Aortic smooth muscle cell (primary cell): Measurements from ENCODE around the gene DNAAF2. TPM values are rescaled to one million over a fixed set of nuclear protein-coding genes. Genes with fewer than 3 reads are reported as not detected.

ENCODE experiments used
- total RNA-seq: library from RNA; depleted of rRNA; stranded (reverse); fragments of >200 nt; gene quantifications from 2 replicates; pipeline ENCODE4 v1.2.3, GENCODE V29; 2014

The DNAAF2 gene
- 7.1 and 8.3 TPM in 2 replicates for total RNA-seq

GRCh38 chr14:49634547-49635334, at the start of gene DNAAF2:
Gene DNAAF2, minus strand, starts transcription at chr14:49635244. Its CDS starts 95 bp downstream, at chr14:49635149.

GRCh38 chr14:49620182-49621113, 14.6 kb downstream of the DNAAF2 start, which contains the start of the genes MGAT2 and RPL36AL:
Gene MGAT2, plus strand, starts transcription at chr14:49620799. Its CDS starts 470 bp downstream, at chr14:49621269.
Gene RPL36AL, minus strand, starts transcription at chr14:49620626. Its CDS starts 1,522 bp downstream, at chr14:49619104.

GRCh38 chr14:49598485-49599300, 36.4 kb downstream of the DNAAF2 start, which contains the start of gene LRR1:
Gene LRR1, plus strand, starts transcription at chr14:49598940. Its CDS starts 81 bp downstream, at chr14:49599021.

GRCh38 chr14:49585803-49586672, 49.0 kb downstream of the DNAAF2 start, which contains the start of gene RPS29:
Gene RPS29, minus strand, starts transcription at chr14:49586380. Its CDS starts 34 bp downstream, at chr14:49586346.

Other genes starting within 250 kb of the DNAAF2 start
- 912 and 1,352 TPM in 2 replicates for gene RPS29, start 48.9 kb downstream of the DNAAF2 start, total RNA-seq
- gene LRR1, start 36.3 kb downstream of the DNAAF2 start, total RNA-seq = 15.9 and 21.1 TPM in 2 replicates
- 425 and 430 TPM in 2 replicates for gene RPL36AL, start 14.6 kb downstream of the DNAAF2 start, total RNA-seq
- 80.4 and 90.8 TPM in 2 replicates for gene MGAT2, start 14.4 kb downstream of the DNAAF2 start, total RNA-seq
- 7.7 and 10.3 TPM in 2 replicates for gene POLE2, start 53.0 kb upstream of the DNAAF2 start, total RNA-seq
- 2.2 and 3.8 TPM in 2 replicates for gene KLHDC1, start 57.9 kb upstream of the DNAAF2 start, total RNA-seq
- gene KLHDC2, start 132.9 kb upstream of the DNAAF2 start, total RNA-seq = 109 and 131 TPM in 2 replicates
- 69.8 and 81.7 TPM in 2 replicates for gene NEMF, start 217.5 kb upstream of the DNAAF2 start, total RNA-seq